NOMO-1 treated with dmso at 0.1 percent for 144 hours (cell line): ENCODE measurements around the gene SYNGR3.
"Not testable (repeated sequence)": the region's sequence is repeated elsewhere in the genome, so short reads cannot be mapped to it uniquely, and the experiment has no call there.

ENCODE experiments used
- DNase-seq: peaks from one replicate; lab custom pipeline; 2025; ENCODE audit not compliant: unreplicated experiment; lab: John Stamatoyannopoulos, UW

The SYNGR3 gene

GRCh38 chr16:2008009-2008526 is 18.3 kb downstream of the SYNGR3 start:
- DNase-seq, result no peak

DNA sequence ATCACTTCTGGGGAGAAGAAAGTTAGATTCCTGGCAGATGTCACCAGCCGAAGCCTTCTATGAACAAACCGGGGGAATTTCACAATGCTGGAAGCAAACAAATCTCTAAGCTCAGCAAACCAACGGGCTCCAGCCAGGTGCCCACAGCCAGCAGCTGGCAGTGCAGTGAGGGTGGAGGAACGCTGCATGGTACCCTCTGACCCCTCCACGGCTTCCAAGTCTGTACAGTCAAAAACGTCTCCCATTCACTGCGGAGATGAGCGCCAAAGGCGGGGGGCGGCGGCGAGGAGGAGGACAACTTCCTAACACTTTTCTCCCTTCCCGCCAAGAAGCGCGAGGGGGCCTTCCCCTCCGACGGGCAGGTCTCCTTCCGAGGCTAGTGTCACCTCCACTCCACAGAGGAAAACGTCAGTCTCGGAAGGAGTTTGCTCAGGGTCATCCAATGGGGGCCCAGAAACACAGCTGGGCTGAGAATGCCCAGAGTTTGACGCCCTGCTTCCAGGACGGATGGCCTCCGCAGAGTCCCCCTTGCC is 18.9 kb downstream of the SYNGR3 start:
- no peak for DNase-seq

DNA sequence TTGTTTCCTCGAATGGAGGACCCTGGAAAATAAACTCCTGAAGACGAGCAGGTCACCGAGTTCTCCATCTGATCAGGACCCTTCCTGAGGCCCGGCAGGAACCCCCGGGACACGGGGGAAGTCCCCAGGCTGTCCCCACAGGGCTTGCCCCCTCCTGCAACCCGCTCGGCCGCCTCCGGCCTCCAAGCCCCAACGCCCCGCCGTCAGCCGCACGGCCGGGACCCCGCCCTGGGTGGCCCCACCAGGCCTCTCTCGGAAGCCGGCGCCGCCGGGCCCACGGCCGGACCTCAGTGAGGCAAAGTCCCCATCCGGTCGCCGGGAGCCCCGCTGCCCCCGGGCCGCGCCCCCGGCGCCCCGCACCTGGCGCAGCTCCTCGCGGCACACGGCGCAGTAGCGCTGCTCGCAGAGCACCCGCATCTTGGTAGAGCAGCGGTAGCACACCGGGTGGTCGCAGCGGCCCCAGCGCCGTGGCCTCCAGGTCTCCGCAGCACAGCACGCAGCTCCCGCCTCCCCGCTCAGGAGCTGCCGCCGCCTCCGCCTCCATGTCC is 19.5 kb downstream of the SYNGR3 start:
- DNase-seq, result no peak

GRCh38 chr16:2009791-2010510 is 20.2 kb downstream of the SYNGR3 start, which contains the start of gene ZNF598:
Gene ZNF598, minus strand, starts transcription at chr16:2009821.
- DNase-seq, result peak; percentile 67

DNA sequence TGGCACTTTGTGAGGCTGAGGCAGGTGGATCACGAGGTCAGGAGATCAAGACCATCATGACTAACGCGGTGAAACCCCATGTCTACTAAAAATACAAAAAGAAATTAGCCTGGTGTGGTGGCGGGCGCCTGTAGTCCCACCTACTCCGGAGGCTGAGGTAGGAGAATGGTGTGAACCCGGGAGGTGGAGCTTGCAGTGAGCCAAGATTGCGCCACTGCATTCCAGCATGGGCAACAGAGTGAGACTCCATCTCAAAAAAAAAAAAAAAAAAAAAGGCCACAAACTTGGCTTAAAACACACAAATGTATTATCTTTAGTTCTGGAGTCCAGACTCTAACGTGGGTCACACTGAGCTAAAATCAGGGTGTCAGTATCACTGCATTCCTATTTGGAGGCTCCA is 22.0 kb downstream of the SYNGR3 start:
- DNase-seq, result not testable (repeated sequence)

- no peak for DNase-seq
Measured at GRCh38 chr16:2013527-2013926, 23.8 kb downstream of the SYNGR3 start.

DNA sequence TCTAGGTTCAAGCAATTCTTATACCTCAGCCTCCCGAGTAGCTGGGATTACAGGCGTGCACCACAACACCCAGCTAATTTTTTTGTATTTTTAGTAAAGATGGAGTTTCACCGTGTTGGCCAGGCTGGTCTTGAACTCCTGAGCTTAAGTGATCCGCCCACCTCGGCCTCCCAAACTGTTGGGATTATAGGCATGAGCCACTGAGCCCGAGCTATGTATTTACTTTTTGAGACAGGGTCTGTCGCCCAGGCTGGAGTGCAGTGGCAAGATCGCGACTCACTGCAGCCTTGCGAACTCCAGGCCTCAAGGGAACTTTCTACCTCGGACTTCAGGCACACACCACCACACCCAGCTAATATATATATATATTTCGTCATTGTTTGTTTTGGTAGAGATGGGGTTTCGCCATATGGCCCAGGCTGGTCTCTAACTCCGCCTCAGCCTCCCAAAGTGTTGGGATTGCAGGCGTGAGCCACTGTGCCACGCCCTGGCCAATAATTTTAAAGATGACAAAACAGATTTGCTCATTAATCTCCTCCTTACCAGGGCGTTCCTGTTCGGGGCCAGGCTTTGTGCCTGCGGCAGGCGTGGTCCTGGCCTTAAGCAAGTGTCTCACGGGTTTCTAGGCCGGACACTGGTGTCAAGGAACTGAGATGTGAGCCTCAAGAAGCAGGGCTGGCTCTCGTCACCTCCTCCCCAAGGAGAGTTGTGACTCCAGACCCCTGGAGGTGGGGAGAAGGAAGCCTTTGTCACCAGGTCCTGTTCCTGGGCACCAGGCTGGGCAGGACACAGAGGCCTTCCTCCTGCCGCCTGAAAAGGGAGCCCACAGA is 25.6 kb downstream of the SYNGR3 start:
- peak; percentile 89 for DNase-seq

- DNase-seq, result no peak
Measured at GRCh38 chr16:2015947-2016208, 26.1 kb downstream of the SYNGR3 start.

- DNase-seq, result no peak
Measured at GRCh38 chr16:2016407-2016922, 26.7 kb downstream of the SYNGR3 start.

DNA sequence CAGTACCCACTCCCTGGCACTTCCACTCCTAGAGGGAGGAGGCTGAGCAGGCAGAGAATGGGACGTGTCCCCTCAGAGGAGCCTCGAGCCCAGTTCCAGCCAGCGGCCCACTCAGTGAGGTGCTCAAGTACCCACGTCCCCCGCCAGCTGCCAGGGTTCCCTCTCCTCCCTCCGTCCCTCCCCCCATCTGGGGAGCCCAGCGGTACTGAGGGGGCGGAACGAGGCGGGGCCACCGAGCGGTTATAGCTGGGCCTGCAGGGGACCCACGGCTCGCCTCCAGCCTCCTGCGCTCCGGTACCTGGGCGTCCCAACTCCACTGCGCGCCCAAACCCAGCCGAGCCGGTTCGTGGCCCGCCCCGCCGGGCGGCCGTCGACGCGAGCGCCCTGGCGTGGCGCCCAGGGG is 29.7 kb downstream of the SYNGR3 start, which contains the start of gene NPW:
Gene NPW (plus strand): TSS at position 268 of the 403 bp plus-strand sequence.
- no peak for DNase-seq

- DNase-seq, result no peak
Measured at GRCh38 chr16:2019921-2020831, 30.4 kb downstream of the SYNGR3 start.

DNA sequence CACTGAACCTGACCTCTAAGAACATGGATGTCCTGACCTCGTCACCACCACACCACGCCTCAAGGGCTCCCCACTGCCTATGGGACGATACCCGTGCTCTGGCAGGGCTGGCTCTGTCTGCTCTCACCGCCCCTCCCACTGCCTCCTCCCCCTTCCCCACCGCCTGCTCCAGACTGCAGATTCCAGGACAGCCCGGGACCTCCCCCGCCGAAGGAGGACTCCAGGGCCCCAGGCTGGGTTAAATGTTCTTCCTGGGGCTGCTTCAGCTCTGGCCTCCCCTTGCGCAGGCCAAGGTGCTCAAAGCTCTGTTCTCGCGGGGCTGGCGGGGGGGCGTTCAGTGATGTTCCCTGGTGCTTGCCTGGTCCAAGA is 32.9 kb downstream of the SYNGR3 start:
- no peak for DNase-seq

- DNase-seq, result peak; percentile 68
Measured at GRCh38 chr16:2023092-2024031, 33.6 kb downstream of the SYNGR3 start.

DNA sequence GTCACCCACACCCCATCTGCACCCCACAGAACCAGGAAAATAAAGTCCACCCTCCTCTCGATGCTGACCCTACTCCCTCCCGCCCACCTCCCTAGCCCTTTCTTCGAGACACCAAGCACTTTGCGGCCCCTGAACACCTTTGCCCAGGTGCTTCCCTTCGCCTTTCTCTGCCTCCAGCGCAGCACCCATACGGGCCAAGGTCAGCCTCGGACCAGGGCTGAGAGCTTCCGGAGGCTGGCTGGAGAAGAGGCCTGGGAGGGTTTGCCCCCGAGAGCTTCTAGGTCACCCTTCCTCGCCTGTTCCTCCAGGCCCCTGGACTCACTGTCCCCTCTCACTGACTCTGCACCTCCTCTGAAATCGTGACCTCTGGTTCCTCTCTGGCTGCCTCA is 34.3 kb downstream of the SYNGR3 start:
- no peak for DNase-seq

GRCh38 chr16:2025251-2025650 is 35.5 kb downstream of the SYNGR3 start:
- no peak for DNase-seq

DNA sequence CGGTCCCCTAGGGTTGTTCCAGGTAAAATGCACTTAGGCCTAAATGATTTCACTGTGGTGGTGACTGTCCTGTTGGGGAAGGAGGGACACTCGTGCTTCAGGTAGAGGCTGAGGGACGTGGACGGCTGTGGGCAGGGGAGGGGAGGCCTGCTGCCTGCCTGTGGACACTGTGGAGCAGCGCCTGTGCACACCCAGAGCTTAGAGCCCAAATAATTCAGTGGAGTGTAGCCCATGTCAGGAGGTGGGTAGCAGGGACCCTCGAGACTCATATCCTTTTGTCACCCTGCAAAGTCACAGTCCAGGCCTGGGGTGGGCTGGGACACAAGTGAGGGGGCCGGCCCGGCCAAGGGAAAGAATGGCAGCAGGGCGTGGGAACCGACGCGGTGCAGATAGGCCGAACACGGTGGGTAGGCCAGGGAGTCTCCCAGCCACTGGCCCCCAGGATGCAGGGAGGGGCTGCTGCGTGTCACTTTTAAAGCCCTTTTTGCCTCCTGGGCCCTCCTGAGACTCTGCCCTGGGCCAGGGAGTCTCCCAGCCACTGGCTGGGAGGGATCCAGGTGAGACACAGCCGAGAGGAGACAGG is 36.2 kb downstream of the SYNGR3 start:
- no peak for DNase-seq

- no peak for DNase-seq
Measured at GRCh38 chr16:2026461-2027023, 36.8 kb downstream of the SYNGR3 start, which contains the start of gene NHERF2. Gene NHERF2, plus strand, starts transcription at chr16:2026902. Its CDS starts 104 bp downstream, at chr16:2027006.
